SK-N-SH treated with all-trans-retinoic acid at 6 μM for 48 hours (cell line): ENCODE results near the gene EHD2.
A peak's percentile ranks its signal among the peaks of the same experiment; 100 is the strongest.

Experiments
- ATAC-seq: fragments of 200-7000 bp; cut with Tn5 transposase; 3 replicates; pipeline ENCODE4 v1.9.1; 2020; ENCODE audit warnings: mild to moderate bottlenecking, moderate library complexity
- BACH2 ChIP-seq: fragments of 250-450 bp; sonication (Bioruptor Pico); IDR thresholded peaks from 2 replicates; pipeline ENCODE4 v1.9.0; 2021; ENCODE audit warnings: mild to moderate bottlenecking, borderline replicate concordance
- CSDC2 ChIP-seq: fragments of 250-450 bp; sonication (Bioruptor Pico); IDR thresholded peaks from 2 replicates; pipeline ENCODE4 v1.5.0; 2020; ENCODE audit warnings: mild to moderate bottlenecking, moderate library complexity
- ESRRG ChIP-seq: fragments of 250-450 bp; sonication (Bioruptor Pico); IDR thresholded peaks from 2 replicates; pipeline ENCODE4 v1.6.1; 2021; ENCODE audit warnings: mild to moderate bottlenecking
- GLIS3 ChIP-seq: fragments of 250-450 bp; sonication (Bioruptor Pico); IDR thresholded peaks from 2 replicates; pipeline ENCODE4 v1.5.0; 2020; ENCODE audit warnings: mild to moderate bottlenecking, moderate library complexity
- ISL1 ChIP-seq: fragments of 250-450 bp; sonication (Bioruptor Pico); IDR thresholded peaks from 2 replicates; pipeline ENCODE4 v2.1.2; 2022; ENCODE audit warnings: mild to moderate bottlenecking, moderate library complexity
- OSR1 ChIP-seq: fragments of 250-450 bp; sonication (Bioruptor Pico); IDR thresholded peaks from 2 replicates; pipeline ENCODE4 v1.8.0; 2022; ENCODE audit warnings: moderate library complexity, mild to moderate bottlenecking, inconsistent platforms
- PPARA ChIP-seq: fragments of 250-450 bp; sonication (Bioruptor Pico); IDR thresholded peaks from 2 replicates; pipeline ENCODE4 v1.5.0; 2020; ENCODE audit warnings: mild to moderate bottlenecking, borderline replicate concordance
- RARB ChIP-seq: fragments of 250-450 bp; sonication (Bioruptor Pico); IDR thresholded peaks from 2 replicates; pipeline ENCODE4 v1.8.0; 2021; ENCODE audit warnings: mild to moderate bottlenecking, moderate library complexity
- SNAI2 ChIP-seq: fragments of 250-450 bp; sonication (Bioruptor Pico); IDR thresholded peaks from 2 replicates; pipeline ENCODE4 v1.5.0; 2020; ENCODE audit warnings: mild to moderate bottlenecking, moderate library complexity
- TOX ChIP-seq: fragments of 250-450 bp; sonication (Bioruptor Pico); IDR thresholded peaks from 2 replicates; pipeline ENCODE4 v1.8.0; 2021; ENCODE audit warnings: mild to moderate bottlenecking, moderate library complexity, borderline replicate concordance
- ZFP3 ChIP-seq: fragments of 250-450 bp; sonication (Bioruptor Pico); IDR thresholded peaks from 2 replicates; pipeline ENCODE4 v1.5.0; 2020; ENCODE audit warnings: mild to moderate bottlenecking, moderate library complexity
- ZFP30 ChIP-seq: fragments of 450-650 bp; formaldehyde crosslinking; IDR thresholded peaks from 2 replicates; pipeline ENCODE4 v1.5.0; 2022; ENCODE audit warnings: mild to moderate bottlenecking, moderate library complexity
- ZNF70 ChIP-seq: fragments of 450-650 bp; formaldehyde crosslinking; IDR thresholded peaks from 2 replicates; pipeline ENCODE4 v1.5.0; 2020; ENCODE audit warnings: mild to moderate bottlenecking, moderate library complexity
- ZNF8 ChIP-seq: fragments of 450-650 bp; formaldehyde crosslinking; IDR thresholded peaks from 2 replicates; pipeline ENCODE4 v1.5.0; 2020; ENCODE audit warnings: mild to moderate bottlenecking, moderate library complexity
- TF ChIP-seq, protein P1 (sequence below): fragments of 250-450 bp; sonication (Bioruptor Pico); IDR thresholded peaks from 2 replicates; pipeline ENCODE4 v1.5.1; 2020; ENCODE audit warnings: low read depth, mild to moderate bottlenecking, moderate library complexity
- TF ChIP-seq, protein P2 (sequence below): fragments of 250-450 bp; sonication (Bioruptor Pico); IDR thresholded peaks from 2 replicates; pipeline ENCODE4 v1.5.1; 2021; ENCODE audit warnings: mild to moderate bottlenecking, moderate library complexity
- TF ChIP-seq, protein P3 (sequence below): fragments of 250-450 bp; sonication (Bioruptor Pico); IDR thresholded peaks from 2 replicates; pipeline ENCODE4 v1.8.0; 2020; ENCODE audit warnings: mild to moderate bottlenecking, moderate library complexity, borderline replicate concordance
- TF ChIP-seq, protein P4 (sequence below): fragments of 250-450 bp; sonication (Bioruptor Pico); IDR thresholded peaks from 2 replicates; pipeline ENCODE4 v1.5.0; 2020; ENCODE audit warnings: mild to moderate bottlenecking, moderate library complexity
- TF ChIP-seq, protein P5 (sequence below): fragments of 250-450 bp; sonication (Bioruptor Pico); IDR thresholded peaks from 2 replicates; pipeline ENCODE4 v1.8.0; 2021; ENCODE audit warnings: low read depth, mild to moderate bottlenecking, moderate library complexity, borderline replicate concordance

Gene EHD2

DNA sequence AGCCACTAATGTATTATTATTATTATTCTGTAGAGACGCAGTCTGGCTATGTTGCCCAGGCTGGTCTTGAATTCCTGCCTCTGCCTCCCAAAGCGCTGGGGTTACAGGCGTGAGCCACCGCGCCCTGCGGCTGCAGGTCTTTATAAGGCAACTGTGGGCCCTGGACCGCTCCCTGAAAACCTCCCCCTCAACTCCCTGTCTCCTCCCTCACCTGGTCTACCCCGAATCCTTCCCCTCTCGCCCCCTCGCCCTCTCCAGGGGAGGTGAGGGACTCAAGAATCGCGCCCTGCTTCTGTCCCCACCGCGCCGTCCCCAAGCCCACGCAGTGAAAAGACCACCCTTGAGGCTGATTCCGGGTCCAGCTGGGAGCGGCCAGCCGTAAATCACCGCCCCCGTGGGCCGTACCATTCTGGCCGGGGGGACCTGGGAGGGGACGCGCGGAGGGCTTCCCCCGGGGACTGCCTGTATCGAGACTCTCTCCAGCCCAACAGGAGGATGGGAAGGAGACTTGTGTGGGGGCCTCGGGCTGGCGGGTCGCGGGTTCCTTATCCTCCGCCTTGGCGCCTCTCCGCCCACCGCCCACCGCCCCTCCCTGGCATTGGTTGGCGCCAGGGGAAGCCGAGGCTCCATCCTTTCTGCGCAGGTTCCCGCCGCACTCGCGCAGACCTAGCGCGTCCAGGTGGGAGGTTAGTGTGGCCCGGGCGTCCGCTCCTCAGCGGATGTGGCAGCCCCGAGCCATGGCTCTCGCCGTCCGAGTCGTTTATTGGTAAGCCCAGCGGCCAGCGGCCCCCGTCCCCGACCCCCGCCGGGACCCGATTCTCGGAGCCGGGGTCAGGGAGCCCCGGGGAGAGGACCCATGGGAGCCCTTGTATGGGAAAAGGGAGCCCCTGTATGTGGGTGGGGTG is 65.1 kb downstream of the EHD2 start, which contains the start of gene SELENOW:
TSS of gene SELENOW (plus strand) at position 655 of the 905 bp plus-strand sequence. CDS start at position 738, 83 bp downstream.
- TF ChIP-seq, protein P1, sequence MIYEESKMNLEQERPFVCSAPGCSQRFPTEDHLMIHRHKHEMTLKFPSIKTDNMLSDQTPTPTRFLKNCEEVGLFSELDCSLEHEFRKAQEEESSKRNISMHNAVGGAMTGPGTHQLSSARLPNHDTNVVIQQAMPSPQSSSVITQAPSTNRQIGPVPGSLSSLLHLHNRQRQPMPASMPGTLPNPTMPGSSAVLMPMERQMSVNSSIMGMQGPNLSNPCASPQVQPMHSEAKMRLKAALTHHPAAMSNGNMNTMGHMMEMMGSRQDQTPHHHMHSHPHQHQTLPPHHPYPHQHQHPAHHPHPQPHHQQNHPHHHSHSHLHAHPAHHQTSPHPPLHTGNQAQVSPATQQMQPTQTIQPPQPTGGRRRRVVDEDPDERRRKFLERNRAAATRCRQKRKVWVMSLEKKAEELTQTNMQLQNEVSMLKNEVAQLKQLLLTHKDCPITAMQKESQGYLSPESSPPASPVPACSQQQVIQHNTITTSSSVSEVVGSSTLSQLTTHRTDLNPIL = no peak
- no peak for TF ChIP-seq ZNF70
- TF ChIP-seq, protein P2, sequence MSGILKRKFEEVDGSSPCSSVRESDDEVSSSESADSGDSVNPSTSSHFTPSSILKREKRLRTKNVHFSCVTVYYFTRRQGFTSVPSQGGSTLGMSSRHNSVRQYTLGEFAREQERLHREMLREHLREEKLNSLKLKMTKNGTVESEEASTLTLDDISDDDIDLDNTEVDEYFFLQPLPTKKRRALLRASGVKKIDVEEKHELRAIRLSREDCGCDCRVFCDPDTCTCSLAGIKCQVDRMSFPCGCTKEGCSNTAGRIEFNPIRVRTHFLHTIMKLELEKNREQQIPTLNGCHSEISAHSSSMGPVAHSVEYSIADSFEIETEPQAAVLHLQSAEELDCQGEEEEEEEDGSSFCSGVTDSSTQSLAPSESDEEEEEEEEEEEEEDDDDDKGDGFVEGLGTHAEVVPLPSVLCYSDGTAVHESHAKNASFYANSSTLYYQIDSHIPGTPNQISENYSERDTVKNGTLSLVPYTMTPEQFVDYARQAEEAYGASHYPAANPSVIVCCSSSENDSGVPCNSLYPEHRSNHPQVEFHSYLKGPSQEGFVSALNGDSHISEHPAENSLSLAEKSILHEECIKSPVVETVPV = no peak
- peak; percentile 96 for ATAC-seq

DNA sequence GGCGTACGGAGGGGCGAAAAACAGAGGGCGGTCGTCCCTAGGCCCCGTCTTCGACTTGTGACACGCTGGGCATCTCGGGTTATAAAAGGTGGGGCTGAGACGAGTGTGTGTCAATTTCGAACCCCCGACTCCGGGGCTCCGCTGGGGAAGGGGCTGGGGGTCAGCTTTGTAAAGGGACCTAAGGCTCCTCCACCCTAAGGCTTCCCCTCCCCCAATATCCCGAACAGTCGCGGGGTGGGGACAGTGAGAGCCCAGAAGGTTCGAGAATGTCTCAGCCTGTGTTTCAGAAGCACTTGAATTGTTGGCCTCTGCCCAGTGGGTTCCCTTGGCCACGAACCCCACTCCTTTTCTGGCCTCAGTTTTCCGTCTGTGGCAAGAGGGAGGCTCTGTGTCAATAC is 65.7 kb downstream of the EHD2 start:
- TF ChIP-seq PPARA (CRISPR knock-in tag) = no peak
- TF ChIP-seq, protein P3, sequence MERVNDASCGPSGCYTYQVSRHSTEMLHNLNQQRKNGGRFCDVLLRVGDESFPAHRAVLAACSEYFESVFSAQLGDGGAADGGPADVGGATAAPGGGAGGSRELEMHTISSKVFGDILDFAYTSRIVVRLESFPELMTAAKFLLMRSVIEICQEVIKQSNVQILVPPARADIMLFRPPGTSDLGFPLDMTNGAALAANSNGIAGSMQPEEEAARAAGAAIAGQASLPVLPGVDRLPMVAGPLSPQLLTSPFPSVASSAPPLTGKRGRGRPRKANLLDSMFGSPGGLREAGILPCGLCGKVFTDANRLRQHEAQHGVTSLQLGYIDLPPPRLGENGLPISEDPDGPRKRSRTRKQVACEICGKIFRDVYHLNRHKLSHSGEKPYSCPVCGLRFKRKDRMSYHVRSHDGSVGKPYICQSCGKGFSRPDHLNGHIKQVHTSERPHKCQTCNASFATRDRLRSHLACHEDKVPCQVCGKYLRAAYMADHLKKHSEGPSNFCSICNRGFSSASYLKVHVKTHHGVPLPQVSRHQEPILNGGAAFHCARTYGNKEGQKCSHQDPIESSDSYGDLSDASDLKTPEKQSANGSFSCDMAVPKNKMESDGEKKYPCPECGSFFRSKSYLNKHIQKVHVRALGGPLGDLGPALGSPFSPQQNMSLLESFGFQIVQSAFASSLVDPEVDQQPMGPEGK (CRISPR knock-in tag) = no peak
- TF ChIP-seq, protein P1 = no peak
- no peak for TF ChIP-seq CSDC2 (CRISPR knock-in tag)
- no peak for TF ChIP-seq ZNF8 (CRISPR knock-in tag)
- no peak for TF ChIP-seq SNAI2 (CRISPR knock-in tag)
- TF ChIP-seq, protein P2 = no peak
- TF ChIP-seq, protein P4, sequence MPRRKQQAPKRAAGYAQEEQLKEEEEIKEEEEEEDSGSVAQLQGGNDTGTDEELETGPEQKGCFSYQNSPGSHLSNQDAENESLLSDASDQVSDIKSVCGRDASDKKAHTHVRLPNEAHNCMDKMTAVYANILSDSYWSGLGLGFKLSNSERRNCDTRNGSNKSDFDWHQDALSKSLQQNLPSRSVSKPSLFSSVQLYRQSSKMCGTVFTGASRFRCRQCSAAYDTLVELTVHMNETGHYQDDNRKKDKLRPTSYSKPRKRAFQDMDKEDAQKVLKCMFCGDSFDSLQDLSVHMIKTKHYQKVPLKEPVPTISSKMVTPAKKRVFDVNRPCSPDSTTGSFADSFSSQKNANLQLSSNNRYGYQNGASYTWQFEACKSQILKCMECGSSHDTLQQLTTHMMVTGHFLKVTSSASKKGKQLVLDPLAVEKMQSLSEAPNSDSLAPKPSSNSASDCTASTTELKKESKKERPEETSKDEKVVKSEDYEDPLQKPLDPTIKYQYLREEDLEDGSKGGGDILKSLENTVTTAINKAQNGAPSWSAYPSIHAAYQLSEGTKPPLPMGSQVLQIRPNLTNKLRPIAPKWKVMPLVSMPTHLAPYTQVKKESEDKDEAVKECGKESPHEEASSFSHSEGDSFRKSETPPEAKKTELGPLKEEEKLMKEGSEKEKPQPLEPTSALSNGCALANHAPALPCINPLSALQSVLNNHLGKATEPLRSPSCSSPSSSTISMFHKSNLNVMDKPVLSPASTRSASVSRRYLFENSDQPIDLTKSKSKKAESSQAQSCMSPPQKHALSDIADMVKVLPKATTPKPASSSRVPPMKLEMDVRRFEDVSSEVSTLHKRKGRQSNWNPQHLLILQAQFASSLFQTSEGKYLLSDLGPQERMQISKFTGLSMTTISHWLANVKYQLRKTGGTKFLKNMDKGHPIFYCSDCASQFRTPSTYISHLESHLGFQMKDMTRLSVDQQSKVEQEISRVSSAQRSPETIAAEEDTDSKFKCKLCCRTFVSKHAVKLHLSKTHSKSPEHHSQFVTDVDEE (CRISPR knock-in tag) = no peak
- no peak for TF ChIP-seq ESRRG
- TF ChIP-seq TOX (CRISPR knock-in tag) = no peak
- no peak for TF ChIP-seq OSR1 (CRISPR knock-in tag)
- no peak for TF ChIP-seq GLIS3 (CRISPR knock-in tag)
- no peak for TF ChIP-seq ZNF70
- TF ChIP-seq, protein P5, sequence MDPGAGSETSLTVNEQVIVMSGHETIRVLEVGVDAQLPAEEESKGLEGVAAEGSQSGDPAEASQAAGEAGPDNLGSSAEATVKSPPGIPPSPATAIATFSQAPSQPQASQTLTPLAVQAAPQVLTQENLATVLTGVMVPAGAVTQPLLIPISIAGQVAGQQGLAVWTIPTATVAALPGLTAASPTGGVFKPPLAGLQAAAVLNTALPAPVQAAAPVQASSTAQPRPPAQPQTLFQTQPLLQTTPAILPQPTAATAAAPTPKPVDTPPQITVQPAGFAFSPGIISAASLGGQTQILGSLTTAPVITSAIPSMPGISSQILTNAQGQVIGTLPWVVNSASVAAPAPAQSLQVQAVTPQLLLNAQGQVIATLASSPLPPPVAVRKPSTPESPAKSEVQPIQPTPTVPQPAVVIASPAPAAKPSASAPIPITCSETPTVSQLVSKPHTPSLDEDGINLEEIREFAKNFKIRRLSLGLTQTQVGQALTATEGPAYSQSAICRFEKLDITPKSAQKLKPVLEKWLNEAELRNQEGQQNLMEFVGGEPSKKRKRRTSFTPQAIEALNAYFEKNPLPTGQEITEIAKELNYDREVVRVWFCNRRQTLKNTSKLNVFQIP (CRISPR knock-in tag) = no peak
- TF ChIP-seq RARB (CRISPR knock-in tag) = no peak
- TF ChIP-seq ZFP3 = no peak
- no peak for TF ChIP-seq BACH2 (CRISPR knock-in tag)
- no peak for TF ChIP-seq ISL1 (CRISPR knock-in tag)
- no peak for TF ChIP-seq ZFP30
- ATAC-seq = peak; percentile 34
